Neural progenitor cell (in vitro differentiated cells): ENCODE results near the gene AUTS2.

Source experiments
- CTCF ChIP-seq: fragments of 200-600 bp; sonication (generic); IDR thresholded peaks from 2 replicates; pipeline ENCODE4 v1.5.1; 2017; ENCODE audit warnings: antibody characterized with exemption, mild to moderate bottlenecking
- EZH2 ChIP-seq: fragments of 200-600 bp; sonication (generic); IDR thresholded peaks from 2 replicates; pipeline ENCODE4 v1.6.1; 2017; ENCODE audit warnings: antibody characterized with exemption, mild to moderate bottlenecking, moderate library complexity

GRCh38 chr7:70612811-70613210 is 1014.5 kb downstream of the AUTS2 start:
- TF ChIP-seq CTCF (no peak), EZH2 (no peak)
